Thymus (tissue), 11 donors: ENCODE results near the gene P4HB. TPM values are rescaled to one million over a fixed set of nuclear protein-coding genes. Genes with fewer than 3 reads are reported as not detected.

Source experiments
- DNase-seq, 9 donors: peaks; one replicate each; pipeline ENCODE4 v3.0.0-alpha.2; 2013; ENCODE audit warnings: low spot score in 9 of 9, low read depth in 6 of 9, missing footprints in 1 of 9
- H3K27ac ChIP-seq, 2 donors: one replicate each; pipeline ENCODE4 v1.5.1; 2013; ENCODE audit warnings: control low read depth in 1 of 2, low read depth in 1 of 2, low read length in 1 of 2, mild to moderate bottlenecking in 1 of 2, moderate library complexity in 1 of 2
- H3K27me3 ChIP-seq, 2 donors: one replicate each; pipeline ENCODE4 v1.5.1; 2013; ENCODE audit warnings: low read length in 1 of 2; ENCODE audit not compliant: control insufficient read depth in 2 of 2, insufficient read depth in 1 of 2
- H3K36me3 ChIP-seq, 2 donors: one replicate each; pipeline ENCODE4 v1.5.1; 2013; ENCODE audit warnings: low read length in 1 of 2, mild to moderate bottlenecking in 1 of 2, moderate library complexity in 1 of 2; ENCODE audit not compliant: control insufficient read depth in 2 of 2, insufficient read depth in 2 of 2
- H3K4me1 ChIP-seq, 2 donors: one replicate each; pipeline ENCODE4 v1.5.1; 2013; ENCODE audit warnings: low read length in 2 of 2; ENCODE audit not compliant: control insufficient read depth in 2 of 2, insufficient read depth in 2 of 2
- H3K4me3 ChIP-seq, 2 donors: one replicate each; pipeline ENCODE4 v1.5.1; 2013; ENCODE audit warnings: low read length in 2 of 2, control low read depth in 1 of 2, mild to moderate bottlenecking in 1 of 2
- H3K9me3 ChIP-seq, 2 donors: one replicate each; pipeline ENCODE4 v1.5.1; 2013; ENCODE audit warnings: low read length in 1 of 2, mild to moderate bottlenecking in 1 of 2; ENCODE audit not compliant: control insufficient read depth in 2 of 2, insufficient read depth in 1 of 2
- WGBS: extraction: QIAGEN DNeasy Blood & Tissue Kit; methylation state at CpG from one replicate; pipeline ENCODE4 v1.1.7; 2013; 5-methylcytosine and 5-hydroxymethylcytosine counted together
- polyA plus RNA-seq: library from polyadenylated mRNA; stranded (reverse); fragments of 200-250 nt; gene quantifications from one replicate; pipeline ENCODE4 v1.2.3, GENCODE V29; 2013
- total RNA-seq: library from RNA; stranded (reverse); fragments of 120-200 nt; gene quantifications from one replicate; pipeline ENCODE4 v1.2.4, GENCODE V29; 2013
- donor health status: healthy.

Gene P4HB
- total and polyA plus RNA-seq, 2 donors = 210 to 219 TPM

DNA sequence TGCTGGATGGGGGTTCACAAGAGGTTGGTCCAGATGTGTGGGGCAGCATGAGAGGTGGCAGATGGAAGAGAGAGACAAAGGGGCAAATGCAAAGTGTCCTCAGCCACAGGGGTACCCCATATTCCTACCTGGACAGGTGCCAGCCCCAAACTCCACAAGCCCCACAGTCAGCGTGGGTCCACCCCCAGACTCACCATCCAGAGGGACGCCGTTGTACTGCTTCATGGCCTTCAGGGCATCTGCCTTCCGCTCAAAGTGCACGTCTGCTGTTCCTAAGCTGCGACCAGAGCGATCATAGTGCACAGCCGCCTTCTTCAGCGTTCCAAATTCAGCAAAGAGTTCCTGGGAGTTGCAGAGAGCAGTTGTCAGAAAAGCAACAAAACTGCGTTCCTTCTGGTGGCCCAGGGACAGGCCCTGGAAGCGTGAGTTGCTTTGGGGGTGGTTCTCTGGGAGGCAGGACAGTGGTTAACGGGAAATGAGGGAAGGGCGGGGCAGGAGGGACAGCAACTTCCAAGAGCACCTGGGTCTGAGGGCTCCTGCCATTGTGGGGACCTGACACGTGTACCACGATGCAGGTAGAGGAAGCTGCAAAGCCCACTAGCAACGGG lies 28.8 kb upstream of the P4HB start:
- no peak overlapping the region for H3K27ac ChIP-seq
- no peak overlapping the region for H3K4me3 ChIP-seq
- H3K4me1 ChIP-seq = peaks cover 7 to 25% of the 10 kb centered on the region in 2 donors
- 98% methylated on average over 16 of the region's 16 CpGs for WGBS
- H3K9me3 ChIP-seq = no peaks in the 10 kb centered on the region
- DNase-seq = no peak
- H3K27me3 ChIP-seq = no peaks in the 10 kb centered on the region
- H3K36me3 ChIP-seq = peaks cover 58 to 66% of the 10 kb centered on the region in 2 donors

DNA sequence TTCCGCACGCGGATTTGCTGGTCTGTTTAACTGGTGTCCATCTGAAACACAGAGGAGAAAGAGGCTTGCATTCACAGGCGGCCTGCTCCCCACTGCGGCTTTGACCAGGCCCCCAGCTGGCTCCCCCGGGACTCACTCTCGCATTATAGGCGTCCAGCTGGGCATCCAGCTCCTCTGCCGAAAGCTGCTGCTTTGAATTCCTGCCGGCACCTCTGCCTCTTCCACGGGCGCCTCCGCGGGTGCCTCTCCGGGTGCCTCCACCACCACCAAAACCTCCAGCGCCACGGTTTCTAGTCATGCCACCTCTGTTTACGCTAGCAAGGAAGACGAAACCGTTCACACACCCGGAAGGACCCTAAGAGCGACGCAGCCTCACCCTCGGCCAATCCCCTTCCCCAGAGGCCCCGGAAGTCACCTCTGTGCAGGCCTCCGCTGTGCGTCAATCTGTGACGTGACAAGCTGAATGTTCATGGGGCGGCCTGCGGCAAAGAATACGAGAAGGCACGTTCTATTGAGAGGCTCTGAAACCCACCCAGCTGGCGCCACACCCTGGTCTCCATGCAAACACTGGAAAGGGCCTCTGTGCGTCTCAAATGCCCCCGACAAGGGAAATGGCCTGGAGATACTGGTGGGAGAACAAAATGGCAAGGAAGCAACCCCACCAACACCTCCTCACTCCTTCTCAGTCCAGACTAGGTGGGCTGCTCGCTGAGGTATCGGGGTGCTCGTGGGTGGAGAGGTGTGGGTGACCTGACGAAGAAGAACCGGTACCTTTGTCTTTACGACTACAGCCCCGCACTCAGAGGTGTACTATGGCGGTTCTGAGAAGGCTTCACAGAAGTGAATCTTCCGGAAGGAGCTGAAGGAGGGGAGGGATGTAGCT lies 28.0 kb upstream of the P4HB start:
- Histone ChIP-seq H3K4me3 (no peak overlapping the region), H3K4me1 (peaks cover 7 to 25% of the 10 kb centered on the region in 2 donors), H3K9me3 (no peaks in the 10 kb centered on the region), H3K27me3 (no peaks in the 10 kb centered on the region), H3K36me3 (peaks cover 66 to 67% of the 10 kb centered on the region in 2 donors), H3K27ac (no peak overlapping the region)
- no peak for DNase-seq
- WGBS = 98% methylated on average over 44 of the region's 44 CpGs

DNA sequence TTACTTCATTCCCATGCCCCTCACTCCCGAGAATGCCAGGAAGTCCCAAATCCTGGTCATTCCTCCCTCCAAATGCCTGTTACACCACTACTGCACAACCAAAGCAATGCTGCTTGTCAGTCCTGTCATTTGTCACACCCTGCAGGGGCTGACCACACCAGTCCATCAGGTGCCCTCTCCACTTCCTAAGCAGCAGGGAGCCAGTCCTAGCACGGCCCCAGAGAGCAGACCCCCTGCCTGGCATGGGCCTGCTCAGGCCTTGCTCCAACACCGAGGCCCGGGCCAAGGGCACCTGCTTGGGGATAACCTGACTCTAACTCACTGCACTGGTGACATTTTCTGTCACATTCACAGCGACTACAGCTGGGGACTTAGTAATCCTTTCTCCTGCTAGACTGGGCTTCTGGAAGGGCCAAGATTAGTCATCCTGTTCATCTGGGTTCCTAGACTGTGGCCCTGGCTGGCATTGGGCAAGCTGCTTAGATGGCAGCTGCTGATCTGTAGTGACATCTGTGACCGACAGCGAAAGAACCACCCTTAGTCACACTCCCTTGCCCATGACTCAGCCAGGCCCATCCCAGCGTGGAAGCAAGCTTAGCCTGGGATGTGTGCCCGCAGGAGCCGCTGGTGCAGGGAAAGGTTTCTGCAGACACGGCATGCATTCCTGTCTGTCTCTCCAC lies 25.7 kb upstream of the P4HB start:
- Histone ChIP-seq H3K4me1 (peaks cover 5 to 16% of the 10 kb centered on the region in 2 donors), H3K4me3 (no peak overlapping the region), H3K27me3 (no peaks in the 10 kb centered on the region), H3K36me3 (peaks cover 66 to 80% of the 10 kb centered on the region in 2 donors), H3K27ac (no peak overlapping the region), H3K9me3 (no peaks in the 10 kb centered on the region)
- WGBS = 97% methylated on average over 11 of the region's 11 CpGs
- DNase-seq = no peak

DNA sequence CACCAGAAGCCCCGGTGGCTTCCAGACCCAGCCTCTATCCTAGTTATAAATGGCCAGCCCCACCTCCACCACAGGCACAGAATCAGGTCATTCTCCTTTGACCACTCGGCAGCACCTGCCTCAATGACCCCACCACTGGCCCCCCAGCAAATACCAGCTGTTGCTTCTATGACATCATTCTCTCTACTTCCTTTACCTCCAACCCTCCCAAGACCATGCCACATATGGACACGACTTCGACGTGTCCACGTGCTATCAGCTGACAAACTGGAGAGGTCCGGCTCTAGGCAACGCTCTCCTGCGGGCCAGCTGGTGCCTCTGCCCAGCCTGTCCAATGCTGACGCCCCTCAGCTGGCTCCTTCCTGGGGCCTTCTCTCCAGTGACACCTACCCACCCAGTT lies 25.1 kb upstream of the P4HB start:
- Histone ChIP-seq H3K36me3 (peaks cover 69 to 84% of the 10 kb centered on the region in 2 donors), H3K27ac (no peak overlapping the region)
- WGBS = 97% methylated on average over 10 of the region's 10 CpGs

DNA sequence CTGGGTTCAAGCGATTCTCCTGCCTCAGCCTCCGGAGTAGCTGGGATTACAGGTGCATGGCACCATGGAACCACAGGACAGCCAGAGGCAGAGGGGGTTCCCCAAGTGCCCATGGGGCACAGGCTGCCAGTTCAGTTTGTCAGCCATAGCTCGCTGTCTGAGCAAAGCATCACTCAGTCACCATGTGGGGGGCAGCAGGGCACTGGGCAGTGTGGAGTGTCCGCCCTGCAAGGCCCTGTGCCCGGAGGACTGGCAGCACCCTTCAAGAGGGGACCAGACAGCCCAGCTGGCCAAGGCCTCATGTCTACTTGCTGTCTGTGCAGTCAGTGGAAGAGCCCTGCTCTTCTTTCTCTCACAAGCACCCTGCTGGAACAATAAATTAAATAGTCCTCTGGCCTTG lies 24.6 kb upstream of the P4HB start:
- peaks cover 0 to 9% of the 10 kb centered on the region in 2 donors for H3K4me1 ChIP-seq
- H3K27me3 ChIP-seq = no peaks in the 10 kb centered on the region
- no peak for DNase-seq
- peaks cover 68 to 81% of the 10 kb centered on the region in 2 donors for H3K36me3 ChIP-seq
- H3K27ac ChIP-seq = no peak overlapping the region
- H3K4me3 ChIP-seq = no peak overlapping the region
- 98% methylated on average over 5 of the region's 5 CpGs for WGBS
- no peaks in the 10 kb centered on the region for H3K9me3 ChIP-seq

More for the DNA sequence above, 25.1 kb upstream of the P4HB start:
- DNase-seq = no peak
- Histone ChIP-seq H3K9me3 (no peaks in the 10 kb centered on the region), H3K27me3 (no peaks in the 10 kb centered on the region), H3K4me1 (peaks cover 4 to 14% of the 10 kb centered on the region in 2 donors), H3K4me3 (no peak overlapping the region)

DNA sequence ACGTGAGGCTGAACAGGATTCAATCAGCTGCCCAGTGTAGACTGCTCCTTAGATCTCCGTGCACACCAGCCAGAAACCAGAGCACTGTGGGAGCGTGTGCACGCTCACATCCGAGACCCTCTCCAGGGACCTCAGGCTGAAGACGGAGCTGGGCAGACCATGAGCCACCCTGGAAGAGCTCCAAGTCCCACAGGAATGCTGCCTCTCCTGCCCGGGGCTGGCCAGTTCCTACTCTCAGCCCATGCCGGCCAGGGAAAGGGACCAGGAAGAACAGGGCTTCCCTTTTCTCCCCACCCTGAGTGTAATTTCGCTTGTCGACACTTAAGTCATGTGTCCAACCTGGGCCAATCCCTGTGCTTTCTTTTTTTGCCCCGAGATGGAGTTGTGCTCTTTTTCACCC lies 24.2 kb upstream of the P4HB start:
- Histone ChIP-seq H3K4me3 (no peak overlapping the region), H3K27ac (no peak overlapping the region), H3K9me3 (no peaks in the 10 kb centered on the region), H3K27me3 (no peaks in the 10 kb centered on the region), H3K4me1 (peaks cover 0 to 4% of the 10 kb centered on the region in 2 donors), H3K36me3 (peaks cover 71 to 80% of the 10 kb centered on the region in 2 donors)
- no peak for DNase-seq
- WGBS = 95% methylated on average over 11 of the region's 11 CpGs

DNA sequence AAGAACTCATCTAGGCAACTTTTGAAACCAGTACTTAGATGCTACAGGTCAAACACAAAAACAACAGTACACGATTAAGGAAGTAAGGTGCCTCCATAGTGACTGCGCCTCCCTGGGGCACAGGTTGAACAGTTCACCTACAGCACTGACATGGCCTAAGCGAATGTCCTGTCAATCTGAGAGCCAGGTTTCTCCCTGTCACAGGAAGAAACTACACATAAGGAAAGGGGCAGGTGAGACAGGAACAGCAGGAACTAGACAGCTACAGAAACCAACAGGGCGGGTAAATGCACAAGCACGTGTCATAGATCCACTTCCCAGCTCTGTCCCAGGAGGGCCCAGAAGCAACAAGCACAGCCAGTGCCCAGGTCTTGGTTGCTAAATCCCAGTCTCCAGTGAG lies 18.8 kb upstream of the P4HB start:
- peaks cover 31 to 48% of the 10 kb centered on the region in 2 donors for H3K36me3 ChIP-seq
- no peak overlapping the region for H3K27ac ChIP-seq
- H3K9me3 ChIP-seq = no peaks in the 10 kb centered on the region
- H3K4me1 ChIP-seq = no peaks in the 10 kb centered on the region
- no peak overlapping the region for H3K4me3 ChIP-seq
- 96% methylated on average over 5 of the region's 5 CpGs for WGBS
- no peaks in the 10 kb centered on the region for H3K27me3 ChIP-seq
- DNase-seq = no peak

DNA sequence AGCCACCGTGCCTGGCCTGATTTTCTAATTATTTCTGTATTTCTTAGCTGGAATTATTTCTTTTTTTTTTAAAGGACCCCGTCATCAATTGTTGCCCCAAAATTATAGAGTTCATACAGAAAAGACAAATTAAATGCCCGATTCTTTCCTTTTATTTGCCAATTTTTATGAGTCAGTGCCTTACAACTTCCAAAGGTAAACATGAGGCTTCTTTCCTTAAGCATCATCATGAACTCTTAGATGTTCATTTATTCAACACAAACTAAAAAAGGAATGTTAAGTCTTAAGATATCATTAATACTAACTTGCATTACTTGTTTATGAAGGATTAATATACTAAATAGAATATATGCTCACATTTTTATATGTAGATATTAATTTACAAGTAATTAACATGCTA lies 18.0 kb upstream of the P4HB start:
- Histone ChIP-seq H3K27ac (no peak overlapping the region), H3K27me3 (no peaks in the 10 kb centered on the region), H3K9me3 (no peaks in the 10 kb centered on the region), H3K4me1 (peaks cover 0 to 5% of the 10 kb centered on the region in 2 donors), H3K4me3 (no peak overlapping the region), H3K36me3 (peaks cover 23 to 43% of the 10 kb centered on the region in 2 donors)
- 98% methylated on average over 3 of the region's 3 CpGs for WGBS
- DNase-seq = no peak

DNA sequence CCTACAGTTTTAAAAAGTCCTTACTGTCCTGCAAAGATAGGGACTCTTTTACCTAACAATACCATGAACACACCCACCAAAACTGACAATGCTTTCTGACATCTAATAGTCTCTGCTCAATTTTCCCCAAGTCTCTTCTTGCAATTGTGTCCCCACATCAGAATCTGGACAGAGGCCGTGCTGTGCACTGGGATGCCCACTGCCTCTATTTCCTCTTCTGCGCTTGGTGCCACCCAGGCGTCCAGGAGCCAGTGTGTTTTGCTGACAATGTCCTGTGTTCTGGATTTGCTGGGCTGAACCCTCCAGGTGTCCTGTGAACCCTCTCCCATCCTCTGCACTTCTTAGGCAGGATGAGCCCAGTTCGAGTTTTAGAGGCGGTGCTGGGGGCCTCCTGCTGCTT lies 17.2 kb upstream of the P4HB start:
- no peak for DNase-seq
- peaks cover 0 to 12% of the 10 kb centered on the region in 2 donors for H3K4me1 ChIP-seq
- peak overlapping the region in 1 of 2 donors; percentile 5 for H3K27ac ChIP-seq
- H3K9me3 ChIP-seq = no peaks in the 10 kb centered on the region
- H3K4me3 ChIP-seq = no peak overlapping the region
- peaks cover 23 to 39% of the 10 kb centered on the region in 2 donors for H3K36me3 ChIP-seq
- no peaks in the 10 kb centered on the region for H3K27me3 ChIP-seq
- WGBS = 99% methylated on average over 5 of the region's 5 CpGs
